ENCODE measurements around the gene PIGC. TPM values are rescaled to one million over a fixed set of nuclear protein-coding genes. Genes with fewer than 3 reads are reported as not detected.

PIGC gene
- 10 to 100 TPM; 10.5 to 18.4 TPM for total RNA-seq
- polyA plus RNA-seq, result 10 to 100 TPM in 1 of 2 donors, 1 to 10 TPM in 1; 8.6 to 16.0 TPM

GRCh38 chr1:172443666-172444453, at the start of gene PIGC:
PIGC (minus strand) TSS chr1:172444069; CDS start chr1:172442622, 1,447 bp downstream.
- no peaks in the 10 kb centered on the region for H3K27me3 ChIP-seq (ENCODE audit: control insufficient read depth in 4 of 4, insufficient read depth in 4 of 4, low read length in 3 of 4)
- H3K4me3 ChIP-seq (ENCODE audit: low read depth in 1 of 3, low read length in 3 of 3), result peak within 1 kb of the TSS; percentile 76 to 96 (median 84)
- TF ChIP-seq YY1 (IDR thresholded peaks at IDR 0.05) (peak; percentile 76), FOXA1 (IDR thresholded peaks at IDR 0.05) (no peak), HNF4A (conservative IDR thresholded peaks at IDR 0.05) (peak; percentile 2 to 23), HNF4G (IDR thresholded peaks at IDR 0.05) (no peak), RXRA (IDR thresholded peaks at IDR 0.05) (peak in 1 of 2 donors; percentile 43), TAF1 (conservative IDR thresholded peaks at IDR 0.05) (peak; percentile 41), JUND (IDR thresholded peaks at IDR 0.05) (no peak), NR2F2 (IDR thresholded peaks at IDR 0.05) (no peak), RAD21 (IDR thresholded peaks at IDR 0.05) (peak; percentile 82 to 89), GABPA (IDR thresholded peaks at IDR 0.05 in 1 of 2, conservative IDR thresholded peaks at IDR 0.05 in 1 of 2) (peak; percentile 30 to 84), FOXA2 (IDR thresholded peaks at IDR 0.05) (no peak), EGR1 (IDR thresholded peaks at IDR 0.05; ENCODE audit: low read depth in 2 of 2) (no peak), ZBTB33 (IDR thresholded peaks at IDR 0.05) (no peak), SP1 (IDR thresholded peaks at IDR 0.05) (no peak)
- TF ChIP-seq, protein P1, sequence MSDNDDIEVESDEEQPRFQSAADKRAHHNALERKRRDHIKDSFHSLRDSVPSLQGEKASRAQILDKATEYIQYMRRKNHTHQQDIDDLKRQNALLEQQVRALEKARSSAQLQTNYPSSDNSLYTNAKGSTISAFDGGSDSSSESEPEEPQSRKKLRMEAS (IDR thresholded peaks at IDR 0.05), result no peak
- TF ChIP-seq, protein P2, sequence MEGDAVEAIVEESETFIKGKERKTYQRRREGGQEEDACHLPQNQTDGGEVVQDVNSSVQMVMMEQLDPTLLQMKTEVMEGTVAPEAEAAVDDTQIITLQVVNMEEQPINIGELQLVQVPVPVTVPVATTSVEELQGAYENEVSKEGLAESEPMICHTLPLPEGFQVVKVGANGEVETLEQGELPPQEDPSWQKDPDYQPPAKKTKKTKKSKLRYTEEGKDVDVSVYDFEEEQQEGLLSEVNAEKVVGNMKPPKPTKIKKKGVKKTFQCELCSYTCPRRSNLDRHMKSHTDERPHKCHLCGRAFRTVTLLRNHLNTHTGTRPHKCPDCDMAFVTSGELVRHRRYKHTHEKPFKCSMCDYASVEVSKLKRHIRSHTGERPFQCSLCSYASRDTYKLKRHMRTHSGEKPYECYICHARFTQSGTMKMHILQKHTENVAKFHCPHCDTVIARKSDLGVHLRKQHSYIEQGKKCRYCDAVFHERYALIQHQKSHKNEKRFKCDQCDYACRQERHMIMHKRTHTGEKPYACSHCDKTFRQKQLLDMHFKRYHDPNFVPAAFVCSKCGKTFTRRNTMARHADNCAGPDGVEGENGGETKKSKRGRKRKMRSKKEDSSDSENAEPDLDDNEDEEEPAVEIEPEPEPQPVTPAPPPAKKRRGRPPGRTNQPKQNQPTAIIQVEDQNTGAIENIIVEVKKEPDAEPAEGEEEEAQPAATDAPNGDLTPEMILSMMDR (IDR thresholded peaks at IDR 0.05; ENCODE audit: low read depth, low read length, missing input control), result peak; percentile 85
- TF ChIP-seq, protein P3, sequence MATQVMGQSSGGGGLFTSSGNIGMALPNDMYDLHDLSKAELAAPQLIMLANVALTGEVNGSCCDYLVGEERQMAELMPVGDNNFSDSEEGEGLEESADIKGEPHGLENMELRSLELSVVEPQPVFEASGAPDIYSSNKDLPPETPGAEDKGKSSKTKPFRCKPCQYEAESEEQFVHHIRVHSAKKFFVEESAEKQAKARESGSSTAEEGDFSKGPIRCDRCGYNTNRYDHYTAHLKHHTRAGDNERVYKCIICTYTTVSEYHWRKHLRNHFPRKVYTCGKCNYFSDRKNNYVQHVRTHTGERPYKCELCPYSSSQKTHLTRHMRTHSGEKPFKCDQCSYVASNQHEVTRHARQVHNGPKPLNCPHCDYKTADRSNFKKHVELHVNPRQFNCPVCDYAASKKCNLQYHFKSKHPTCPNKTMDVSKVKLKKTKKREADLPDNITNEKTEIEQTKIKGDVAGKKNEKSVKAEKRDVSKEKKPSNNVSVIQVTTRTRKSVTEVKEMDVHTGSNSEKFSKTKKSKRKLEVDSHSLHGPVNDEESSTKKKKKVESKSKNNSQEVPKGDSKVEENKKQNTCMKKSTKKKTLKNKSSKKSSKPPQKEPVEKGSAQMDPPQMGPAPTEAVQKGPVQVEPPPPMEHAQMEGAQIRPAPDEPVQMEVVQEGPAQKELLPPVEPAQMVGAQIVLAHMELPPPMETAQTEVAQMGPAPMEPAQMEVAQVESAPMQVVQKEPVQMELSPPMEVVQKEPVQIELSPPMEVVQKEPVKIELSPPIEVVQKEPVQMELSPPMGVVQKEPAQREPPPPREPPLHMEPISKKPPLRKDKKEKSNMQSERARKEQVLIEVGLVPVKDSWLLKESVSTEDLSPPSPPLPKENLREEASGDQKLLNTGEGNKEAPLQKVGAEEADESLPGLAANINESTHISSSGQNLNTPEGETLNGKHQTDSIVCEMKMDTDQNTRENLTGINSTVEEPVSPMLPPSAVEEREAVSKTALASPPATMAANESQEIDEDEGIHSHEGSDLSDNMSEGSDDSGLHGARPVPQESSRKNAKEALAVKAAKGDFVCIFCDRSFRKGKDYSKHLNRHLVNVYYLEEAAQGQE (IDR thresholded peaks at IDR 0.05), result no peak
- TF ChIP-seq, protein P4, sequence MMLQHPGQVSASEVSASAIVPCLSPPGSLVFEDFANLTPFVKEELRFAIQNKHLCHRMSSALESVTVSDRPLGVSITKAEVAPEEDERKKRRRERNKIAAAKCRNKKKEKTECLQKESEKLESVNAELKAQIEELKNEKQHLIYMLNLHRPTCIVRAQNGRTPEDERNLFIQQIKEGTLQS (IDR thresholded peaks at IDR 0.05), result no peak
- peak; percentile 92 for DNase-seq (ENCODE audit: low spot score)
- H3K4me1 ChIP-seq (ENCODE audit: control insufficient read depth in 4 of 4, insufficient read depth in 4 of 4, low read length in 3 of 4), result peaks cover 0 to 7% (median 4%) of the 10 kb centered on the region in 4 donors
- H3K27ac ChIP-seq (ENCODE audit: low read depth in 1 of 2, low read length in 2 of 2), result peak within 1 kb of the TSS; percentile 49 to 53
- no peaks in the 10 kb centered on the region for H3K9me3 ChIP-seq (ENCODE audit: control insufficient read depth in 4 of 4, low read length in 3 of 4)
- peak within 1 kb of the TSS; percentile 72 to 81 for H3K9ac ChIP-seq (ENCODE audit: low read depth in 1 of 2, low read length in 2 of 2)
- 5% methylated on average over 43 of the region's 43 CpGs for WGBS
- no peaks in the 10 kb centered on the region for H3K36me3 ChIP-seq (ENCODE audit: control insufficient read depth in 4 of 4, insufficient read depth in 3 of 4, low read depth in 1 of 4, low read length in 3 of 4)

Data from liver (tissue), 9 donors.